ENCODE measurements around the gene ZC2HC1C.

The ZC2HC1C gene

GRCh38 chr14:75096959-75097358, 27.5 kb downstream of the ZC2HC1C start:
- no peak overlapping the region for H3K4me3 ChIP-seq (ENCODE audit: low read length)
- no peak overlapping the region for H3K27ac ChIP-seq (ENCODE audit: low read length)
- peaks cover 7% of the 10 kb centered on the region; the same call in 1 of the 2 replicates for H3K4me1 ChIP-seq (ENCODE audit: insufficient read depth, low read length)
- H3K27me3 ChIP-seq (ENCODE audit: insufficient read depth, low read length), result no peaks in the 10 kb centered on the region
- H3K9ac ChIP-seq (ENCODE audit: low read depth, low read length), result no peak overlapping the region
- no peaks in the 10 kb centered on the region for H3K9me3 ChIP-seq (ENCODE audit: insufficient read depth, low read depth, low read length)
- H3K36me3 ChIP-seq (ENCODE audit: insufficient read depth, low read depth, low read length), result peaks cover 75% of the 10 kb centered on the region

- H3K9ac ChIP-seq (ENCODE audit: low read depth, low read length), result no peak overlapping the region
- peaks cover 80% of the 10 kb centered on the region for H3K36me3 ChIP-seq (ENCODE audit: insufficient read depth, low read depth, low read length)
- no peak overlapping the region for H3K27ac ChIP-seq (ENCODE audit: low read length)
- H3K27me3 ChIP-seq (ENCODE audit: insufficient read depth, low read length), result no peaks in the 10 kb centered on the region
- no peak overlapping the region for H3K4me3 ChIP-seq (ENCODE audit: low read length)
- no peaks in the 10 kb centered on the region for H3K9me3 ChIP-seq (ENCODE audit: insufficient read depth, low read depth, low read length)
- H3K4me1 ChIP-seq (ENCODE audit: insufficient read depth, low read length), result peaks cover under 1% of the 10 kb centered on the region; the same call in 1 of the 2 replicates
These were observed 28.8 kb downstream of the ZC2HC1C start for GRCh38 chr14:75098212-75098611.

DNA sequence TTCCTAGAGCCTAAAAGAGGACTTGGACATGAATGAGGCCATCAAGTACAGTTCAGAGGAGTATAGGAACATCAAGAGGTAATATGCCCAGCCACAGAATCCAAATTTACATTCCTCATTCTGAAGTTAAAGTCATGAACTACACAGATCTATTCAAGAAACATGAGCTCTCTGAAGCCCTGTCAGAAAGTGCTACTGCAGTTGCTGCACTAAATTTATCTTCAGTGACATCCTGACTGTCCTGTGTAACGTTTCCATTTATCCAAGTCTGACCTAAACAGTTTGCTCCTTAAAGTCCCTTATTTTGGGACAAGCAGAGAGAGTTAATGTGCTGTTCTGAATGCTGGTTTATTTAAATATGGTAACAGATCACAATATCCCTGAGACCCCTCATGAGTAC, 29.2 kb downstream of the ZC2HC1C start:
- Histone ChIP-seq H3K27ac (ENCODE audit: low read length) (no peak overlapping the region), H3K27me3 (ENCODE audit: insufficient read depth, low read length) (no peaks in the 10 kb centered on the region), H3K9me3 (ENCODE audit: insufficient read depth, low read depth, low read length) (no peaks in the 10 kb centered on the region), H3K9ac (ENCODE audit: low read depth, low read length) (no peak overlapping the region), H3K36me3 (ENCODE audit: insufficient read depth, low read depth, low read length) (peaks cover 83% of the 10 kb centered on the region), H3K4me3 (ENCODE audit: low read length) (no peak overlapping the region), H3K4me1 (ENCODE audit: insufficient read depth, low read length) (no peaks in the 10 kb centered on the region)

DNA sequence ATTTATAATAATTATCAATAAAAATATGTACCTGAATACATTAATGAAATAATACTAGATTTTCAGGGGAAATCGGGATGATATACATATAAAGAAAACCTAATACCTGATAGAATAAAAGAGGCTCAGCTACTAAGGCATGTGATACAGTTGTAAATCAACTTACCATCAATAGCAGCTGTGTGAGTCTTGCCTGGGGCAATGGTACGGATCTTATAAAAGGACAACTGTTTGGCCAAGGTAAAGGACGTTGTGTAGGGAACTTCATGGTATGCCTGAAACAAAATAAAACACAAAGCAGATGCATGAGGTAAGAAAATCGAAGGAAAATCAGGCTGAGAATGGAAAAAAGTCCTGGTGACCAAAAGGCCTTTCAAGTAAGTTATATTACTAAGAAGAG, 32.0 kb downstream of the ZC2HC1C start:
- H3K9ac ChIP-seq (ENCODE audit: low read depth, low read length), result no peak overlapping the region
- H3K4me1 ChIP-seq (ENCODE audit: insufficient read depth, low read length), result no peaks in the 10 kb centered on the region
- H3K27me3 ChIP-seq (ENCODE audit: insufficient read depth, low read length), result no peaks in the 10 kb centered on the region
- peaks cover 81% of the 10 kb centered on the region for H3K36me3 ChIP-seq (ENCODE audit: insufficient read depth, low read depth, low read length)
- H3K4me3 ChIP-seq (ENCODE audit: low read length), result no peak overlapping the region
- H3K27ac ChIP-seq (ENCODE audit: low read length), result no peak overlapping the region
- no peaks in the 10 kb centered on the region for H3K9me3 ChIP-seq (ENCODE audit: insufficient read depth, low read depth, low read length)

GRCh38 chr14:75107186-75107585, 37.7 kb downstream of the ZC2HC1C start:
- no peak overlapping the region for H3K4me3 ChIP-seq (ENCODE audit: low read length)
- H3K27ac ChIP-seq (ENCODE audit: low read length), result no peak overlapping the region
- H3K4me1 ChIP-seq (ENCODE audit: insufficient read depth, low read length), result no peaks in the 10 kb centered on the region
- H3K27me3 ChIP-seq (ENCODE audit: insufficient read depth, low read length), result no peaks in the 10 kb centered on the region
- H3K9ac ChIP-seq (ENCODE audit: low read depth, low read length), result no peak overlapping the region
- H3K9me3 ChIP-seq (ENCODE audit: insufficient read depth, low read depth, low read length), result no peaks in the 10 kb centered on the region
- H3K36me3 ChIP-seq (ENCODE audit: insufficient read depth, low read depth, low read length), result peaks cover 86% of the 10 kb centered on the region

- no peak overlapping the region for H3K4me3 ChIP-seq (ENCODE audit: low read length)
- no peak overlapping the region for H3K27ac ChIP-seq (ENCODE audit: low read length)
- H3K27me3 ChIP-seq (ENCODE audit: insufficient read depth, low read length), result no peaks in the 10 kb centered on the region
- no peak overlapping the region for H3K9ac ChIP-seq (ENCODE audit: low read depth, low read length)
- no peaks in the 10 kb centered on the region for H3K9me3 ChIP-seq (ENCODE audit: insufficient read depth, low read depth, low read length)
- H3K36me3 ChIP-seq (ENCODE audit: insufficient read depth, low read depth, low read length), result peaks cover 96% of the 10 kb centered on the region
- H3K4me1 ChIP-seq (ENCODE audit: insufficient read depth, low read length), result no peaks in the 10 kb centered on the region
These were observed 40.4 kb downstream of the ZC2HC1C start for GRCh38 chr14:75109877-75110276.

DNA sequence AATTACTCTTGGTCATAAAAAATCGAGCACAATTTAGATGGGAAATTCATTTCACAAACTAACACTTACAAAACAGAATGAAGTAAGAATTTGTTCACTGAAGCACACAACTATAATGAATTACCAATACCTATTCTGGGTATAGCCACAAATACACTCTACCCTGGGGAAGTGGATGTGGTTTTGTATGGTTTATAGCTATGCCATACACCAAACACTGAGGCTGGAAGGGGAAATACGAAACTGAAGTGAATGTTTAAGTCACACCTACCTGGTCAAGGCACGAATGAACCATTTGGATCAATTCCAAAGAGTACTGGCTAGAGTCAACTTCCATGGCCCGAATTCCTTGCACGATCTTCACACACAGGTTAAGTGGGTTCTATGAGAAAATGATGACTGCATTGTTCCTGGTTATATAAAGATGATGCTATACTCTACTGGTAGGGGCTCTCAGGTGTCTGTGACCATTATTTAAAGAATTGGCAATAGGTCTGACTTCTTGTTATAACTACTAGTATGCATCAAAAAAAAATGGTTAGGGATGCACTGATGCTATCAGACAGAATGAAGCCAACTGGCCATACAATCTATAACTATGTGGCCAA, 44.6 kb downstream of the ZC2HC1C start:
- no peak overlapping the region for H3K9ac ChIP-seq (ENCODE audit: low read depth, low read length)
- no peaks in the 10 kb centered on the region for H3K4me1 ChIP-seq (ENCODE audit: insufficient read depth, low read length)
- H3K36me3 ChIP-seq (ENCODE audit: insufficient read depth, low read depth, low read length), result peaks cover 95% of the 10 kb centered on the region
- H3K9me3 ChIP-seq (ENCODE audit: insufficient read depth, low read depth, low read length), result no peaks in the 10 kb centered on the region
- H3K27me3 ChIP-seq (ENCODE audit: insufficient read depth, low read length), result no peaks in the 10 kb centered on the region
- no peak overlapping the region for H3K27ac ChIP-seq (ENCODE audit: low read length)
- H3K4me3 ChIP-seq (ENCODE audit: low read length), result no peak overlapping the region

DNA sequence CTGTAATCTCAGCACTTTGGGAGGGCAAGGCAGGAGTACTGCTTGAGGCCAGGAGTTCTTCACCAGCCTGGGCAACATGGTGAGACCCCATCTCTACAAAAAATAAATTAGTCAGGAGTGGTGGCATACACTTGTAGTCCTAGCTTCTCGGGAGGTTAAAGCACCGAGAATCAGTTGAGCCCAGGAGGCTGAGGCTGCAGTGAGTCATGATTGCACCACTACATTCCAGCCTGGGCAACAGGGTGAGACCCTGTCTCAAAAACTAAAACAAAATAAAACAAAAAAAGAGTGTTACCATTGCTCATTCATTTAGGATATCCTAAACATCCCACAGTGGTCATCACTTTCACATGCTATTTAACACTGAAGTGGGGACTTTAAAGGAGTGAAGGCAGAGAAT, 49.6 kb downstream of the ZC2HC1C start:
- H3K27ac ChIP-seq (ENCODE audit: low read length), result no peak overlapping the region
- H3K27me3 ChIP-seq (ENCODE audit: insufficient read depth, low read length), result no peaks in the 10 kb centered on the region
- no peaks in the 10 kb centered on the region for H3K4me1 ChIP-seq (ENCODE audit: insufficient read depth, low read length)
- peaks cover 77% of the 10 kb centered on the region for H3K36me3 ChIP-seq (ENCODE audit: insufficient read depth, low read depth, low read length)
- no peaks in the 10 kb centered on the region for H3K9me3 ChIP-seq (ENCODE audit: insufficient read depth, low read depth, low read length)
- no peak overlapping the region for H3K4me3 ChIP-seq (ENCODE audit: low read length)
- H3K9ac ChIP-seq (ENCODE audit: low read depth, low read length), result no peak overlapping the region

DNA sequence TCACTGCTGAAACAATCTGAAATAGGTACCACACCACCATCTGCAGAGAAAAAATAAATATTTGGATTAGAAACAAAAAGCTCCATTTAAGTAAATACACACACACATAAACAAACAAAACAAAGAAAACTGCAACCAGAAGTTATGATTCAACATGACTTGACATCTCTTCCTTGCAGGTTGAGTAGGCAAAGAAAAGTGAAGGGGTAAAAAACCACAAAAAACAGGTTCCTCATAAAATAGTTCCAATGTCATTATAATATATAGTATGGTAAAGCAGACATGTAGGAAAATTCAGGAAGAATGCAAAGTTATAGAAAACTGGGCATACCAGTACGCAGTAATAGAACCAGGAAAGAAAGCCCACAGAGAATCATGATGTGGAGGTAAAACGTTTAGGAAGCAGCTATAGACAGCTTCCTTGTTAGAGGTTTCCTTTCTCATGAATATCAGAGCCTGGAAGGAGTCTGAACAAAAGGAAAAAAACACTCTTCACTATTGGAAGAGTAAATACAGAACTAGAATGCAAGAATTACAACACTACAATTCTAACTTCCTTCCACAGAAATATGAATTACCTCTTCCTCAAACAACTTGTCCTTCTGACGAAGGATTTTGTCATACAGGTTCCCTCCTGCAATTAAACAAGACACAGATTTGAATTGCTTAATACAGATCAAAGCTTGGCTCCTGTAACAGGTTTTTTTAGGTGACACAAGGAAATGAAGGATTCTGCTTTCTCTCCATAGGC, 51.3 kb downstream of the ZC2HC1C start:
- H3K9ac ChIP-seq (ENCODE audit: low read depth, low read length), result no peak overlapping the region
- H3K4me1 ChIP-seq (ENCODE audit: insufficient read depth, low read length), result peaks cover 2% of the 10 kb centered on the region; the same call in 1 of the 2 replicates
- H3K9me3 ChIP-seq (ENCODE audit: insufficient read depth, low read depth, low read length), result no peaks in the 10 kb centered on the region
- H3K4me3 ChIP-seq (ENCODE audit: low read length), result no peak overlapping the region
- no peak overlapping the region for H3K27ac ChIP-seq (ENCODE audit: low read length)
- H3K36me3 ChIP-seq (ENCODE audit: insufficient read depth, low read depth, low read length), result peaks cover 62% of the 10 kb centered on the region
- H3K27me3 ChIP-seq (ENCODE audit: insufficient read depth, low read length), result no peaks in the 10 kb centered on the region

GRCh38 chr14:75121552-75121951, 52.1 kb downstream of the ZC2HC1C start:
- Histone ChIP-seq H3K4me1 (ENCODE audit: insufficient read depth, low read length) (peaks cover 6% of the 10 kb centered on the region; the same call in 1 of the 2 replicates), H3K27me3 (ENCODE audit: insufficient read depth, low read length) (no peaks in the 10 kb centered on the region), H3K9ac (ENCODE audit: low read depth, low read length) (no peak overlapping the region), H3K36me3 (ENCODE audit: insufficient read depth, low read depth, low read length) (peaks cover 54% of the 10 kb centered on the region), H3K4me3 (ENCODE audit: low read length) (no peak overlapping the region), H3K27ac (ENCODE audit: low read length) (no peak overlapping the region), H3K9me3 (ENCODE audit: insufficient read depth, low read depth, low read length) (no peaks in the 10 kb centered on the region)

DNA sequence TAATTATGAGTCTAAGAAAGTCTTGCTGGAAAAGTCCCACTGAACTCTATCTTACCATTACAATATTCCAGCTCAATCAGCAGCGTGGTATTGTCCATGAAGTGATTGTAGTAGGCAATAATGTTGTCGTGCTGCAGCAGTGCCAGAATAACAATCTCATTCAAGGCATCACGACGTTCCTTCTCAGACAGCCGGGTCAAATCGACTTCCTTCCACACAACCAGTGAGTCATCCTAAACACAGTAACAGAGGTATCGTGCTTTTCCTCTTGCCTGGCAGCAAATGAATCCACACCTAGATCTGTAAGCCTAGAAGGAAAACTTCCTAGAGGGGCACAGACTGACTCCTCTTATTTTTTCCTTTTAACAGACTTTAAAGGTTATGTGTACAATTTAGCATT, 54.5 kb downstream of the ZC2HC1C start:
- Histone ChIP-seq H3K27ac (ENCODE audit: low read length) (no peak overlapping the region), H3K4me1 (ENCODE audit: insufficient read depth, low read length) (peaks cover 10% of the 10 kb centered on the region; the same call in 1 of the 2 replicates), H3K36me3 (ENCODE audit: insufficient read depth, low read depth, low read length) (peaks cover 35% of the 10 kb centered on the region), H3K9ac (ENCODE audit: low read depth, low read length) (no peak overlapping the region), H3K27me3 (ENCODE audit: insufficient read depth, low read length) (no peaks in the 10 kb centered on the region), H3K9me3 (ENCODE audit: insufficient read depth, low read depth, low read length) (no peaks in the 10 kb centered on the region), H3K4me3 (ENCODE audit: low read length) (no peak overlapping the region)

DNA sequence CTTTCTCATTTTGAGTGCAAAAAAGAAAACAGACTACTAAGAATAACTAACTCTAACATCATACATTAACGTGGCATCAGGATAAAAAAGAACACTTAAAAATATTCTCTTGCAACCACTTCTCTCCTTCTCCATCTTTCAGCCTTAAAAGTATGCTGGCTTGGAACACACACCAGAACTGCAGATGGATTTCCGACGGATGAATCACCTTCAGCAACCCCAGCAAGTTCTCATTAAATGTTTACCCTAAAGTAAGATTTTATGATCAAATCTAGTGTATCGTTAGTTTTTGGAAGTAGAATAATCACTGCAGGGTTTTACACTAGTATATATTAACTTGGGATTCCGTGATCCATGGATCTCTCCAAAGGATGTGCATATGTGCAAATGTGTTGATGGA, 56.2 kb downstream of the ZC2HC1C start:
- peak overlapping the region; percentile 93; the same call in 1 of the 2 replicates for H3K9ac ChIP-seq (ENCODE audit: low read depth, low read length)
- H3K27me3 ChIP-seq (ENCODE audit: insufficient read depth, low read length), result no peaks in the 10 kb centered on the region
- H3K36me3 ChIP-seq (ENCODE audit: insufficient read depth, low read depth, low read length), result peaks cover 18% of the 10 kb centered on the region
- H3K9me3 ChIP-seq (ENCODE audit: insufficient read depth, low read depth, low read length), result no peaks in the 10 kb centered on the region
- H3K4me3 ChIP-seq (ENCODE audit: low read length), result peak overlapping the region; percentile 93
- H3K27ac ChIP-seq (ENCODE audit: low read length), result no peak overlapping the region
- H3K4me1 ChIP-seq (ENCODE audit: insufficient read depth, low read length), result peaks cover 10% of the 10 kb centered on the region; the same call in 1 of the 2 replicates
